Glutamatergic neuron (in vitro differentiated cells): ENCODE results near the gene TGFA. TPM values are rescaled to one million over a fixed set of nuclear protein-coding genes. Genes with fewer than 3 reads are reported as not detected.

Experiments
- DNase-seq: peaks from one replicate; pipeline ENCODE4 v3.0.0; 2022
- H3K27ac Mint-ChIP-seq: one replicate; pipeline ENCODE4 v1.8.0; 2020; ENCODE audit warnings: mild to moderate bottlenecking, mixed read lengths, inconsistent platforms; ENCODE audit not compliant: unreplicated experiment
- H3K27me3 Mint-ChIP-seq: one replicate; pipeline ENCODE4 v1.8.0; 2020; ENCODE audit warnings: mild to moderate bottlenecking, moderate library complexity, mixed read lengths, inconsistent platforms; ENCODE audit not compliant: unreplicated experiment
- H3K36me3 Mint-ChIP-seq: one replicate; pipeline ENCODE4 v1.8.0; 2020; ENCODE audit warnings: mild to moderate bottlenecking, mixed read lengths, inconsistent platforms; ENCODE audit not compliant: unreplicated experiment
- H3K4me1 Mint-ChIP-seq: one replicate; pipeline ENCODE4 v1.8.0; 2020; ENCODE audit warnings: mild to moderate bottlenecking, low read depth, mixed read lengths, inconsistent platforms; ENCODE audit not compliant: unreplicated experiment
- H3K4me3 Mint-ChIP-seq: one replicate; pipeline ENCODE4 v1.8.0; 2020; ENCODE audit warnings: mild to moderate bottlenecking, mixed read lengths, inconsistent platforms; ENCODE audit not compliant: unreplicated experiment
- H3K9me3 Mint-ChIP-seq: one replicate; pipeline ENCODE4 v1.8.0; 2020; ENCODE audit warnings: mild to moderate bottlenecking, moderate library complexity, mixed read lengths, inconsistent platforms; ENCODE audit not compliant: unreplicated experiment
- total RNA-seq: library from RNA; stranded (reverse); fragmentation: NEBNext Ultra II Directional; extraction: Animal tissue kit (Norgen Biotek cat#: 25700); gene quantifications from one replicate; pipeline ENCODE4 v1.2.1, GENCODE V29; 2021; ENCODE audit not compliant: unreplicated experiment
- TF ChIP-seq, protein P1 (sequence below): fragments of 200-600 bp; sonication (generic); IDR thresholded peaks from one replicate; pipeline ENCODE4 v1.5.0; 2021; ENCODE audit not compliant: partially characterized antibody, unreplicated experiment

Gene TGFA
- total RNA-seq, 1 donor from 2014 or later, result 4.7 TPM

DNA sequence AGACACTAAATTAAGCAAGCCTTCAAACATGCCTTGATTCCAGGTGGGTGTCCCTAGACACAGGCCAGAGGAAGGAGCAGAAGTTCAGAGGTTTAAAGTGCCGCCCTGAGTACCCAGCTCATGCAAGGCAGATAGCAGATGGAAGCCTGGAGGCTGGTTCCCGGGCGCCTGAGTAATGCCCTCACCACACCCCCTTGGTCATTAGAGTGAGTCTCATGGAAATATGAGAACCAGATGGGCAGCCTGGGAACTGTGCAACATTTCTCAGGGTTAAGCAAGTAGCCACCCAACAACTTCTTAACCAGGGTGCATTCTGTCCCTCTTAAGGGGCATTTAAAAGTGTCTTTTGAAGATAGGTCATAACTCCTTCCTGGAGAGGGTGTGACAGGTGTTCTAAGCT lies 44.1 kb downstream of the TGFA start:
- Mint-ChIP-seq H3K27ac (no peak overlapping the region), H3K9me3 (peaks cover 8% of the 10 kb centered on the region), H3K27me3 (peaks cover 7% of the 10 kb centered on the region)

DNA sequence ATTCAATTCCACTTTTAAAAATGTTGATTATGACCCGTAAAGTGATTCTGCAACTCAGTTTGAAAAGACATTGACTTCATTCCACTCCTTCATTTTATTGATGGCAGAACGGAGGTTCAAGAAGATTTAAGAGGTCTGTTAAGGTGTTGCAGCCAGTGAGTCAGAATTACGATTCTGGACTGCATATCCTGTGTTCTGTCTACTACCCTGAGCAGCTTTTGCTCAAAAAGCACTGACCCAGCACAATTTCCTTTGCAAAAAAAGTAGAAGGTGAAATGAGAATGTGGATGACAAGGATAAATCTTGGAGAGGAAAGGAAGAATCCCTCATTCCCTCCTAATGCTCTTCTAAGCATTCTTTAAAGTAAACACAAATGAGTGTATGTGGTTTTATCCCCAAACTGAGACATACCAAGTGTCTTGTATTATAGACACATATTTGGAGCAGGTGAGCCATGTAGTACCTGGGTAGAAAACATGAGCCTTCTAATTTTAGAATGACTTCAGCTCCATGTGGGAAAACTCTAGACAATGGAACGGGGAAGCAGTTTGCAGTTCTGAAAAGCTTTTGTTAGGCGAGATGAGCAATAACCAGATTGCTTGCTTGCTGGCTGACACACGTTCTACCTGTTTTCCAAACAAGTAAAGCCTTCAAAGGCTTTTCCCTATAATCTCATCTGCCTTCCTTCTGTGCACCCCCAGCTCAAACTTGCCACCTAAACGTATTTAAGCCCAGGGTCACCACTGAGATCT lies 44.7 kb downstream of the TGFA start:
- no peak for DNase-seq
- Mint-ChIP-seq H3K4me1 (peaks cover 16% of the 10 kb centered on the region), H3K27ac (no peak overlapping the region), H3K4me3 (no peak overlapping the region), H3K27me3 (peaks cover 7% of the 10 kb centered on the region), H3K9me3 (peaks cover 6% of the 10 kb centered on the region), H3K36me3 (no peaks in the 10 kb centered on the region)
- TF ChIP-seq, protein P1, sequence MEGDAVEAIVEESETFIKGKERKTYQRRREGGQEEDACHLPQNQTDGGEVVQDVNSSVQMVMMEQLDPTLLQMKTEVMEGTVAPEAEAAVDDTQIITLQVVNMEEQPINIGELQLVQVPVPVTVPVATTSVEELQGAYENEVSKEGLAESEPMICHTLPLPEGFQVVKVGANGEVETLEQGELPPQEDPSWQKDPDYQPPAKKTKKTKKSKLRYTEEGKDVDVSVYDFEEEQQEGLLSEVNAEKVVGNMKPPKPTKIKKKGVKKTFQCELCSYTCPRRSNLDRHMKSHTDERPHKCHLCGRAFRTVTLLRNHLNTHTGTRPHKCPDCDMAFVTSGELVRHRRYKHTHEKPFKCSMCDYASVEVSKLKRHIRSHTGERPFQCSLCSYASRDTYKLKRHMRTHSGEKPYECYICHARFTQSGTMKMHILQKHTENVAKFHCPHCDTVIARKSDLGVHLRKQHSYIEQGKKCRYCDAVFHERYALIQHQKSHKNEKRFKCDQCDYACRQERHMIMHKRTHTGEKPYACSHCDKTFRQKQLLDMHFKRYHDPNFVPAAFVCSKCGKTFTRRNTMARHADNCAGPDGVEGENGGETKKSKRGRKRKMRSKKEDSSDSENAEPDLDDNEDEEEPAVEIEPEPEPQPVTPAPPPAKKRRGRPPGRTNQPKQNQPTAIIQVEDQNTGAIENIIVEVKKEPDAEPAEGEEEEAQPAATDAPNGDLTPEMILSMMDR, result no peak

More for the DNA sequence above, 44.1 kb downstream of the TGFA start:
- Mint-ChIP-seq H3K36me3 (no peaks in the 10 kb centered on the region), H3K4me3 (no peak overlapping the region), H3K4me1 (peaks cover 19% of the 10 kb centered on the region)
- DNase-seq, result no peak
- TF ChIP-seq, protein P1, result no peak

DNA sequence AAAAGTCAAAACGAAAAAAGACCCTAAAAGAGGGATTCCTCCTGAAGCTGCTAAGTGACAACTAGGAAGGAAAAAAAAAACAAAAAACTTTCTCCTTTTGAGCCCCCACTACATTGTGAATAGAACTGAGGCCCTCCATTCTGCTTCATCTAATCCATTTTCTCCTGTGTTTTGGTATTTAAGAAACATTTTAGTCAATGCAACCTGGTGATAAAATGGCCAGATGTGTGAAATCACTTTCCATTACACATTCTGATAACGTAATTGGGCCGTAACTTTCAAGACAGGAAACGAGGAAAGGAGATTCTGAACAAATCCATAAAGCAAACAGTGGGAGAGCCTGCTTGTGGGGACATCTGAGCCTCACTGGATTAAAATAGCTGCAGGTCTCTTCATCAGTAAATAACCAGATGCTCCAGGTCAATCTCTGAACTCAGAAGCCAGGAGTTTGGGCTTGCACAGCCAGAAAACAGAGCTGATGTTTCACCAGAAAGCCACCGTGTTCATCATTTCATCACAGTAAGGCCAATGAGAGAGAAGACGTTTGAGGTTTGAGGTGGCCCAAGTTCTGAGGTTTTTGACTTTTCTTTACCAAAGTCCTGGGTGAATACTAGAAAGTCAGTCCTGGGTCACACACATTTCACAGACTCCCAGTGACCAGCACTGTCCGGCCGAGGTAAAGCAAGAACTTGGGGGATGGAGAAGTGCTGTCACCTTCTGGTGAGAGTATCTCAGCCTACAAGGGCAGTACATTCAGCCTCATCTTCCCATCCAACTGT lies 47.8 kb downstream of the TGFA start:
- H3K4me3 Mint-ChIP-seq, result no peak overlapping the region
- H3K27me3 Mint-ChIP-seq, result no peaks in the 10 kb centered on the region
- TF ChIP-seq, protein P1, result no peak
- peaks cover 6% of the 10 kb centered on the region for H3K4me1 Mint-ChIP-seq
- no peak overlapping the region for H3K27ac Mint-ChIP-seq
- DNase-seq, result no peak
- H3K9me3 Mint-ChIP-seq, result no peaks in the 10 kb centered on the region
- no peaks in the 10 kb centered on the region for H3K36me3 Mint-ChIP-seq

DNA sequence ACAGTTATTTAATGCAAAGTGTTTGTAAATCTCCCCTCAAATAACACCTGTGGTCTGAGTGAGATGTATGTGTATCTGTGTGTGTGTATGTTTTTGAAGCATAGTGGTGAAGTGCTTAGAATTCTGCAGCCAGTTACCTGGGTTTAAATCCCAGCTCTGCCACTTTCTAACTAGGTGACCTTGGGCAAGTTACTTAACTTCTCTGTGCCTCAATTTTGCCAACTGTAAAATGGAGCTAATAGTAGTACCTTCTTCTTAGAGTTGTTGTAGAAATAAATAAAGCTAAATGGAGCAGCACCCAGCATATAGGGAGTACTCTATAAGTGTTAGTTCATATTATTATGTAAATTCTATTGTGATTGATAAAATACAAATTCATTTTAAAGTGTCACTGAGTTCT lies 48.9 kb downstream of the TGFA start:
- H3K4me1 Mint-ChIP-seq, result peaks cover 3% of the 10 kb centered on the region
- H3K9me3 Mint-ChIP-seq, result no peaks in the 10 kb centered on the region
- H3K27me3 Mint-ChIP-seq, result no peaks in the 10 kb centered on the region
- no peak for DNase-seq
- TF ChIP-seq, protein P1, result no peak
- no peak overlapping the region for H3K4me3 Mint-ChIP-seq
- H3K36me3 Mint-ChIP-seq, result no peaks in the 10 kb centered on the region
- H3K27ac Mint-ChIP-seq, result no peak overlapping the region

DNA sequence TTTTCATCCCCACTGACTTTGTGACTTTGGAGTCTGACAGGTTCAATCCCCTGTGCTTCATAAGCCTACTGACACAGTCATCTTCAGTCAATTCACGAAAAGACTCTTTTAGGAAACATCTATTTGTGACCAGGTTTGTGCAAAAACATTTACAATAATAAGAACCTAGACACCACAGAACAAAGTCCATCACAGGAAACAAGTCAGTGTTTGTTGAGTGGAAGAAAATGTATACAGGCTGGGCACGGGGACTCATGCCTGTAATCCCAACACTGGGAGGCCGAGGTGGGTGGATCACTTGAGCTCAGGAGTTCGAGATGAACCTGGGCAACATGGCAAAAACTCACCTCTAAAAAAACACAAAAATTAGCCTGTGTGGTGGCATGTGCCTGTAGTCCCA lies 49.7 kb downstream of the TGFA start:
- DNase-seq, result no peak
- H3K36me3 Mint-ChIP-seq, result no peaks in the 10 kb centered on the region
- TF ChIP-seq, protein P1, result no peak
- no peak overlapping the region for H3K4me3 Mint-ChIP-seq
- H3K27ac Mint-ChIP-seq, result peak overlapping the region; percentile 13
- H3K27me3 Mint-ChIP-seq, result no peaks in the 10 kb centered on the region
- no peaks in the 10 kb centered on the region for H3K9me3 Mint-ChIP-seq
- no peaks in the 10 kb centered on the region for H3K4me1 Mint-ChIP-seq
